Uterus (tissue), 4 donors: ENCODE measurements around the gene LCTL. TPM values are rescaled to one million over a fixed set of nuclear protein-coding genes. Genes with fewer than 3 reads are reported as not detected.

Experiments
- DNase-seq, 2 donors: peaks; one replicate each; pipeline ENCODE4 v3.0.0-alpha.2; 2019 to 2020
- H3K27ac ChIP-seq, 2 donors: fragments of 200-600 bp; sonication (generic); 1 replicate in 1 of 2; 2 replicates in 1 of 2; pipeline ENCODE4 v1.5.1; 2016 to 2018
- H3K27me3 ChIP-seq, 2 donors: fragments of 200-600 bp; sonication (generic); one replicate each; pipeline ENCODE4 v1.5.1; 2018 to 2019; ENCODE audit warnings: control low read depth in 1 of 2
- H3K36me3 ChIP-seq, 2 donors: fragments of 200-600 bp; sonication (generic); one replicate each; pipeline ENCODE4 v1.5.1; 2019; ENCODE audit warnings: control low read depth in 1 of 2
- H3K4me1 ChIP-seq, 2 donors: fragments of 200-600 bp; sonication (generic); one replicate each; pipeline ENCODE4 v1.5.1; 2018 to 2019; ENCODE audit warnings: control low read depth in 1 of 2
- H3K4me3 ChIP-seq, 2 donors: fragments of 200-600 bp; sonication (generic); 1 replicate in 1 of 2; 2 replicates in 1 of 2; pipeline ENCODE4 v1.5.1; 2018 to 2019; ENCODE audit warnings: mild to moderate bottlenecking in 1 of 2
- H3K9me3 ChIP-seq, 2 donors: fragments of 200-600 bp; sonication (generic); one replicate each; pipeline ENCODE4 v1.5.1; 2019; ENCODE audit warnings: control low read depth in 1 of 2
- CTCF ChIP-seq, 4 experiments: fragments of 200-600 bp in 2 of 4; fragments of 450-650 bp in 2 of 4; sonication (generic) in 2 of 4; IDR thresholded peaks; one replicate each; pipeline ENCODE4 v1.5.1; 2016 to 2019; ENCODE audit warnings: antibody characterized with exemption in 4 of 4, mild to moderate bottlenecking in 2 of 4, moderate library complexity in 1 of 4
- POLR2A ChIP-seq, 2 donors: fragments of 450-650 bp; IDR thresholded peaks; one replicate each; pipeline ENCODE4 v1.6.1; 2016; ENCODE audit warnings: antibody characterized with exemption in 2 of 2, mild to moderate bottlenecking in 1 of 2, moderate library complexity in 1 of 2
- intact Hi-C: fragments of 100-400 bp; cut with DNase I; formaldehyde crosslinking; loops from one replicate; pipeline ENCODE4 v1.15.1; 2023; ENCODE audit warnings: low total_unique reads
- total RNA-seq, 4 donors: library from RNA; depleted of rRNA in 3 of 4; stranded (reverse); fragments of >200 nt in 3 of 4; gene quantifications; one replicate each; pipeline versions ENCODE4 v1.1.0 to v1.2.4, GENCODE V29; 2014 to 2023
- donor health status: DM: yes; HTN: yes; CAD: no.

The LCTL gene
- total RNA-seq, 4 donors from 2014 or later = not detected

GRCh38 chr15:66570842-66571478 lies 5.2 kb upstream of the LCTL start:
- Histone ChIP-seq H3K27me3 (no peaks in the 10 kb centered on the region), H3K36me3 (no peaks in the 10 kb centered on the region), H3K27ac (no peak overlapping the region), H3K9me3 (no peaks in the 10 kb centered on the region), H3K4me3 (no peak overlapping the region), H3K4me1 (no peaks in the 10 kb centered on the region)
- no peak for TF ChIP-seq CTCF (IDR thresholded peaks at IDR 0.05)
- intact Hi-C loops = no loop called here
- DNase-seq = no peak

GRCh38 chr15:66570327-66570726 lies 4.5 kb upstream of the LCTL start:
- H3K4me1 ChIP-seq = no peaks in the 10 kb centered on the region
- no peaks in the 10 kb centered on the region for H3K9me3 ChIP-seq
- TF ChIP-seq CTCF (IDR thresholded peaks at IDR 0.05) (no peak), POLR2A (IDR thresholded peaks at IDR 0.05) (no peak)
- DNase-seq = no peak
- H3K27me3 ChIP-seq = no peaks in the 10 kb centered on the region
- intact Hi-C loops = no loop called here
- H3K27ac ChIP-seq = no peak overlapping the region
- H3K4me3 ChIP-seq = no peak overlapping the region
- no peaks in the 10 kb centered on the region for H3K36me3 ChIP-seq

- Histone ChIP-seq H3K27ac (no peak overlapping the region), H3K4me3 (no peak overlapping the region), H3K4me1 (no peaks in the 10 kb centered on the region), H3K27me3 (no peaks in the 10 kb centered on the region), H3K9me3 (no peaks in the 10 kb centered on the region), H3K36me3 (no peaks in the 10 kb centered on the region)
- intact Hi-C loops = no loop called here
- DNase-seq = no peak
- TF ChIP-seq POLR2A (IDR thresholded peaks at IDR 0.05) (no peak), CTCF (IDR thresholded peaks at IDR 0.05) (no peak)
These were observed 3.8 kb upstream of the LCTL start for GRCh38 chr15:66569461-66570137.

GRCh38 chr15:66567897-66568296 lies 2.1 kb upstream of the LCTL start:
- H3K4me3 ChIP-seq = no peak overlapping the region
- H3K4me1 ChIP-seq = no peaks in the 10 kb centered on the region
- H3K36me3 ChIP-seq = no peaks in the 10 kb centered on the region
- intact Hi-C loops = no loop called here
- no peaks in the 10 kb centered on the region for H3K9me3 ChIP-seq
- no peak for TF ChIP-seq POLR2A (IDR thresholded peaks at IDR 0.05)
- TF ChIP-seq CTCF (IDR thresholded peaks at IDR 0.05) = no peak
- H3K27me3 ChIP-seq = no peaks in the 10 kb centered on the region
- DNase-seq = no peak
- H3K27ac ChIP-seq = no peak overlapping the region

- intact Hi-C loops = no loop called here
- H3K4me3 ChIP-seq = no peak overlapping the region
- H3K27me3 ChIP-seq = no peaks in the 10 kb centered on the region
- no peaks in the 10 kb centered on the region for H3K4me1 ChIP-seq
- no peaks in the 10 kb centered on the region for H3K9me3 ChIP-seq
- TF ChIP-seq POLR2A (IDR thresholded peaks at IDR 0.05) = no peak
- TF ChIP-seq CTCF (IDR thresholded peaks at IDR 0.05) = peak; percentile 45 to 60 (median 48)
- DNase-seq = peak; percentile 43 to 46
- H3K27ac ChIP-seq = no peak overlapping the region
- no peaks in the 10 kb centered on the region for H3K36me3 ChIP-seq
These were observed 1.2 kb upstream of the LCTL start for GRCh38 chr15:66566963-66567531.
